Left lung (tissue), 10 donors: Measurements from ENCODE around the gene FAM13A. TPM values are rescaled to one million over a fixed set of nuclear protein-coding genes. Genes with fewer than 3 reads are reported as not detected.

ENCODE experiments used
- ATAC-seq: fragments of 200-7000 bp; cut with Tn5 transposase; one replicate; pipeline ENCODE4 v1.9.1; 2020; ENCODE audit warnings: moderate library complexity
- DNase-seq, 4 donors: peaks; one replicate each; pipeline ENCODE4 v3.0.0-alpha.2; 2013 to 2020
- H3K27ac ChIP-seq, 2 donors: fragments of 200-600 bp; sonication (generic) in 1 of 2; one replicate each; pipeline versions ENCODE4 v1.5.0 to v1.8.0; 2020 to 2021
- H3K27me3 ChIP-seq, 2 donors: fragments of 200-600 bp; sonication (generic) in 1 of 2; one replicate each; pipeline versions ENCODE4 v1.5.0 to v1.8.0; 2020 to 2021
- H3K36me3 ChIP-seq, 2 donors: fragments of 200-600 bp; sonication (generic) in 1 of 2; one replicate each; pipeline versions ENCODE4 v1.5.0 to v1.8.0; 2020 to 2021
- H3K4me1 ChIP-seq, 2 donors: fragments of 200-600 bp; one replicate each; pipeline ENCODE4 v1.8.0; 2021
- H3K4me3 ChIP-seq, 2 donors: fragments of 200-600 bp; sonication (generic) in 1 of 2; one replicate each; pipeline versions ENCODE4 v1.5.0 to v1.8.0; 2020 to 2021; ENCODE audit warnings: mild to moderate bottlenecking in 1 of 2
- H3K9me3 ChIP-seq, 2 donors: fragments of 200-600 bp; sonication (generic) in 1 of 2; one replicate each; pipeline versions ENCODE4 v1.5.0 to v1.8.0; 2020 to 2021
- intact Hi-C, 2 donors: fragments of 100-400 bp; cut with DNase I; formaldehyde crosslinking; loops; one replicate each; pipeline versions ENCODE4 v1.11.2 to v1.14.2; 2022
- polyA plus RNA-seq, 6 donors: library from polyadenylated mRNA; unstranded; fragments of 120-200 nt; gene quantifications; one replicate each; pipeline ENCODE4 v1.2.1, GENCODE V29; 2013; ENCODE audit not compliant: insufficient read length in 6 of 6
- total RNA-seq, 2 donors: library from RNA; stranded (reverse); fragmentation: NEBNext Ultra II Directional; extraction: Animal tissue kit (Norgen Biotek cat#: 25700); gene quantifications; one replicate each; pipeline ENCODE4 v1.2.1, GENCODE V29; 2021
- TF ChIP-seq, protein P1 (sequence below), 2 donors: fragments of 200-600 bp; sonication (generic) in 1 of 2; IDR thresholded peaks; one replicate each; pipeline versions ENCODE4 v1.5.0 to v1.8.0; 2021; ENCODE audit warnings: antibody characterized with exemption in 2 of 2
- donor health status: DM: no; HTN: yes; CAD: no.
- donor health status: DM: no; HTN: no; CAD: no.

The FAM13A gene
- total and polyA plus RNA-seq, 8 donors = 22.2 to 69.5 (median 52.2) TPM

DNA sequence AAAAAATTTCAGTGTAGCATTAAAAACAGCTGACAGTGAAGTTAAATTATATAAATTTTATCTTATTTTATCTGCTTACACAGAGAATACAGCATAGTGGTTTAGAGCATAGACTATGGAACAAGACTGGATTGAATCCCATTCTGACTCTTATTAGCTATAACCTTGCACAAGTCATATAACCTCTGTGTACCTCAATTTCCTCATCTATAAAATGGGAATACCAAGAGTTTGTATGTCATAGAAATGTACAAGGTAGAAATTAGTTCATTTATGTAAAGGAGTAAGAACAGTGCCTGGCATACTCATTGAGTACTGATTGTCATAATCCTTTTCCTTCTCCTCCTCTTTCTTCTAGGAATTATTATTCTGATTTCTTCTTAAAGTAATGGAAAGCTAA lies 25.7 kb downstream of the FAM13A start:
- Histone ChIP-seq H3K36me3 (no peaks in the 10 kb centered on the region), H3K9me3 (peaks cover 0 to 6% of the 10 kb centered on the region in 2 donors), H3K27me3 (no peaks in the 10 kb centered on the region), H3K4me1 (no peaks in the 10 kb centered on the region), H3K27ac (no peak overlapping the region), H3K4me3 (no peak overlapping the region)
- TF ChIP-seq, protein P1, sequence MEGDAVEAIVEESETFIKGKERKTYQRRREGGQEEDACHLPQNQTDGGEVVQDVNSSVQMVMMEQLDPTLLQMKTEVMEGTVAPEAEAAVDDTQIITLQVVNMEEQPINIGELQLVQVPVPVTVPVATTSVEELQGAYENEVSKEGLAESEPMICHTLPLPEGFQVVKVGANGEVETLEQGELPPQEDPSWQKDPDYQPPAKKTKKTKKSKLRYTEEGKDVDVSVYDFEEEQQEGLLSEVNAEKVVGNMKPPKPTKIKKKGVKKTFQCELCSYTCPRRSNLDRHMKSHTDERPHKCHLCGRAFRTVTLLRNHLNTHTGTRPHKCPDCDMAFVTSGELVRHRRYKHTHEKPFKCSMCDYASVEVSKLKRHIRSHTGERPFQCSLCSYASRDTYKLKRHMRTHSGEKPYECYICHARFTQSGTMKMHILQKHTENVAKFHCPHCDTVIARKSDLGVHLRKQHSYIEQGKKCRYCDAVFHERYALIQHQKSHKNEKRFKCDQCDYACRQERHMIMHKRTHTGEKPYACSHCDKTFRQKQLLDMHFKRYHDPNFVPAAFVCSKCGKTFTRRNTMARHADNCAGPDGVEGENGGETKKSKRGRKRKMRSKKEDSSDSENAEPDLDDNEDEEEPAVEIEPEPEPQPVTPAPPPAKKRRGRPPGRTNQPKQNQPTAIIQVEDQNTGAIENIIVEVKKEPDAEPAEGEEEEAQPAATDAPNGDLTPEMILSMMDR (IDR thresholded peaks at IDR 0.05) = no peak
- DNase-seq (no peak), ATAC-seq (no peak)
- intact Hi-C loops = no loop called here

DNA sequence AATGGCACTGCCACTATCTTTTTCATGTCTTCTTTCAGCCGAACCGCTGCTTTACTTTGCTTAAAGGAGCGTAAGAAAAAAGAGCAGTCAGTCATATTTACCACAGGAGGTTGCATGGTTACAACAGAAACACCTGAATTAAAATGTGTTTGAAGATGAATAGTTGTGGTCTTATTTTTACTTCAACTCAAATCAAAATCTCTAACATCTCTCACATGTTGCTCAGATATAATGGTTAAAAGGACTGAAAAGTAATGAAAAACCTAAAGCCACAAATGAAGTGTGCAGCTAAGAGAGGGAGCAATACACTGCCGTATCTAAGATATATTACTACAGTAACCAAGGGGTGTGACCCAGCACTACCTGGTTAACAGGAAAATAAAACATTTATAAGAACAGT lies 27.4 kb downstream of the FAM13A start:
- intact Hi-C loops = loop anchor here in 1 of 2 donors (10.0 kb wide), 2 partner anchors 325 to 505 kb away; partner anchors contain the start of gene PYURF
- DNase-seq (no peak), ATAC-seq (no peak)
- Histone ChIP-seq H3K27ac (no peak overlapping the region), H3K27me3 (no peaks in the 10 kb centered on the region), H3K4me1 (no peaks in the 10 kb centered on the region), H3K9me3 (no peaks in the 10 kb centered on the region), H3K4me3 (no peak overlapping the region), H3K36me3 (no peaks in the 10 kb centered on the region)
- TF ChIP-seq, protein P1 (IDR thresholded peaks at IDR 0.05) = no peak

DNA sequence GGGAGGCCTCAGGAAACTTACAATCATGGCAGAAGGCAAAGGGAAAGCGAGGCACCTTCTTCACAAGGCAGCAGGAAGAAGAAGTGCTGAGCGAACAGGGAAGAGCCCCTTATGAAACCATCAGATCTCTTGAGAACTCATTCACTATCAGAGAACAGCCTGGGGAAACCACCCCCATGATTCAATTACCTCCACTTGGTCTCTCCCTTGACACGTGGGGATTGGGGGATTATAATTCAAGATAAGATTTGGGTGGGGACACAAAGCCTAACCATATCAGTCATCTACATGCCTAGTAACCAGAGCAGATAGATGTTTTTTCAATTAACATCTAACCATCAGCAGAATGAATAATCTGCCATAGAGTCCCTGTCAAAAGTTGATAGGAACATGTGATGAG lies 30.4 kb downstream of the FAM13A start:
- no peaks in the 10 kb centered on the region for H3K9me3 ChIP-seq
- H3K36me3 ChIP-seq = no peaks in the 10 kb centered on the region
- no peak overlapping the region for H3K27ac ChIP-seq
- no peaks in the 10 kb centered on the region for H3K27me3 ChIP-seq
- no peak overlapping the region for H3K4me3 ChIP-seq
- intact Hi-C loops = loop anchor here in 1 of 2 donors (10.0 kb wide), 2 partner anchors 322 to 502 kb away; partner anchors contain the start of gene PYURF
- ATAC-seq (no peak), DNase-seq (no peak)
- TF ChIP-seq, protein P1 (IDR thresholded peaks at IDR 0.05) = no peak
- peaks cover 0 to 7% of the 10 kb centered on the region in 2 donors for H3K4me1 ChIP-seq

DNA sequence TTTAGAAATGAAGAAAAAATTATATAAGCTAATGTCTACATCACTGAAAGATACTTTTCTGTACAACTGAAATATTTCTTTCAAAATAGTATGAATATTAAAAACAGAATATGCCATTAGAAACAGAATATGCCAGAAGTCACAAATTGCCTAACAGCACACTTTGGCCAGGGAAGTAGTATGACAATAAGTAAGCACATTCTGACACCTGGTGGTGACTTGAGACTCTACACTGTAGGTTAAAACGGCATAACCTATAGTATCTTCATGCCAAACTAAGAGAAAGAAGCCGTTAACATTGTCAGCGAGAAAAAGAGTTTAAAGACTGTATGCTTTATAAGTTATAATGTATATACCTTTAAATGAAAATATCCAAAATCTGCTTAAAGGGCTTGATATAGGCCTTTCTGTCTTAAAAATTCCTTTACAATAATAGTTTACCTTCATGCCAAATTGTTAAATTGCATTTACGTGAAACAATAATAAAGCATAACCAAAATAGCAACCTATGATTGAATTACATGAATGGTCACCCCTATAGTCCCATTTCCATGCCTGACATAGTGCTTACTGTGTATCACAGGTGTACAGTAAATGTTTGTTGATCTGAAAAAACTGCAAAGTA lies 32.8 kb downstream of the FAM13A start:
- no peak overlapping the region for H3K27ac ChIP-seq
- DNase-seq = peak in 2 of 4 donors; percentile 71 to 84
- H3K36me3 ChIP-seq = no peaks in the 10 kb centered on the region
- H3K27me3 ChIP-seq = no peaks in the 10 kb centered on the region
- H3K9me3 ChIP-seq = no peaks in the 10 kb centered on the region
- H3K4me3 ChIP-seq = no peak overlapping the region
- TF ChIP-seq, protein P1 (IDR thresholded peaks at IDR 0.05) = peak; percentile 82 to 85
- intact Hi-C loops = loop anchor here in 1 of 2 donors (5.0 to 10.0 kb wide), 3 partner anchors 207 to 499 kb away; partner anchors contain the start of gene PYURF
- ATAC-seq = peak; percentile 99
- H3K4me1 ChIP-seq = peaks cover 0 to 7% of the 10 kb centered on the region in 2 donors

DNA sequence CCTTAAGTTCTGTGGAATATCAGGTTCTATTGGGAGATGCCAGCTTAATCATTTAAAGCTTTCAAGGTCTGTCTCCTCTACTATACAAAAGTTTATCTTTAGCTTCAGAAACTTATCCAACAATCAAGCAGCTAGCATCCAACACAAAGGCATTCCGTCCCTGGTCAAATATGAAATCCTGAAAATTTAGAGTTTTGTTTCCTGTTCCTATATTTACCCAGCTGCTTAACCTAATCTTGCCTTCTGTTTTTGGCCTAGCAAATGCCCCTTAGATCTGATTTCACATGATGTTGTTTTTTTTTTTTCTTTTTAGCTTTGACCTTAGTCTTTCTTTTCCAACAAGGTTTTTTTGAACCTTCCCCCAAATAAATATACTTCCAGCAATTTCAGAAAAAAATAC lies 33.8 kb downstream of the FAM13A start:
- intact Hi-C loops = loop anchor here in 1 of 2 donors (5.0 to 10.0 kb wide), 3 partner anchors 206 to 498 kb away; partner anchors contain the start of gene PYURF
- ATAC-seq = no peak
- Histone ChIP-seq H3K4me1 (peaks cover 0 to 7% of the 10 kb centered on the region in 2 donors), H3K27me3 (no peaks in the 10 kb centered on the region), H3K27ac (no peak overlapping the region), H3K36me3 (no peaks in the 10 kb centered on the region), H3K4me3 (no peak overlapping the region), H3K9me3 (no peaks in the 10 kb centered on the region)
- no peak for DNase-seq
- TF ChIP-seq, protein P1 (IDR thresholded peaks at IDR 0.05) = no peak
